A673 (cell line): ENCODE data around the gene SMCO1. TPM values are rescaled to one million over a fixed set of nuclear protein-coding genes. Genes with fewer than 3 reads are reported as not detected.
"Not testable (repeated sequence)": the region's sequence is repeated elsewhere in the genome, so short reads cannot be mapped to it uniquely, and the experiment has no call there.

Experiments used
- BruUV-seq: library from RNA; stranded (reverse); fragments of 400-500 nt; replicated peaks from 2 replicates; lab custom pipeline; 2021; lab: Mats Ljungman, UMichigan
- CTCF ChIA-PET: fragments of 300-600 bp; sonication (Branson Sonifier 250); formaldehyde crosslinking; loops from one replicate; lab custom pipeline; 2022; ENCODE audit warnings: antibody characterized with exemption; lab: Charles Lee
- POLR2A ChIA-PET: fragments of 300-600 bp; sonication (Branson Sonifier 250); formaldehyde crosslinking; loops from one replicate; lab custom pipeline; 2022; ENCODE audit warnings: antibody characterized with exemption; ENCODE audit not compliant: low non-redundant PET; lab: Charles Lee
- DNase-seq: peaks from one replicate; pipeline ENCODE4 v3.0.0-alpha.2; 2015; ENCODE audit warnings: low spot score
- H3K27ac ChIP-seq: fragments of 200-600 bp; sonication (generic); 2 replicates; pipeline ENCODE4 v1.5.1; 2016; ENCODE audit warnings: mixed run types, low read depth, mild to moderate bottlenecking, mixed read lengths, antibody characterized with exemption, low read length; ENCODE audit not compliant: poor library complexity, severe bottlenecking
- H3K27me3 ChIP-seq: fragments of 200-600 bp; sonication (generic); replicated peaks from 2 replicates; pipeline ENCODE4 v1.6.1; 2017; ENCODE audit warnings: mixed run types, low read depth, mild to moderate bottlenecking, mixed read lengths, antibody characterized with exemption, low read length; ENCODE audit not compliant: insufficient read depth, poor library complexity
- H3K36me3 ChIP-seq: fragments of 200-600 bp; sonication (generic); 2 replicates; pipeline ENCODE4 v1.6.1; 2016; ENCODE audit warnings: mixed run types, mild to moderate bottlenecking, mixed read lengths, antibody characterized with exemption, low read length; ENCODE audit not compliant: insufficient read depth, poor library complexity, severe bottlenecking
- H3K4me1 ChIP-seq: fragments of 200-600 bp; sonication (generic); 2 replicates; pipeline ENCODE4 v1.6.1; 2017; ENCODE audit warnings: mixed run types, mild to moderate bottlenecking, mixed read lengths, antibody characterized with exemption, low read length; ENCODE audit not compliant: insufficient read depth, poor library complexity, severe bottlenecking
- H3K4me3 ChIP-seq: fragments of 200-600 bp; sonication (generic); 2 replicates; pipeline ENCODE4 v1.5.1; 2016; ENCODE audit warnings: low read depth, mixed run types, mild to moderate bottlenecking, mixed read lengths, low read length; ENCODE audit not compliant: poor library complexity, severe bottlenecking
- H3K9me3 ChIP-seq: fragments of 200-600 bp; sonication (generic); 2 replicates; pipeline ENCODE4 v1.6.1; 2016; ENCODE audit warnings: mixed run types, low read depth, mild to moderate bottlenecking, mixed read lengths, antibody characterized with exemption, low read length; ENCODE audit not compliant: poor library complexity, severe bottlenecking
- CTCF ChIP-seq: fragments of 300-800, 200-600 bp; sonication (generic); conservative IDR thresholded peaks from 2 replicates; pipeline ENCODE4 v1.5.1; 2017; ENCODE audit warnings: low read depth, mild to moderate bottlenecking, antibody characterized with exemption, low read length, moderate library complexity, mixed read lengths
- EZH2 ChIP-seq: fragments of 200-600 bp; sonication (generic); IDR thresholded peaks from 2 replicates; pipeline ENCODE4 v1.6.1; 2017; ENCODE audit warnings: borderline replicate concordance, low read depth, mild to moderate bottlenecking, mixed read lengths, antibody characterized with exemption, low read length; ENCODE audit not compliant: poor library complexity, severe bottlenecking
- intact Hi-C: fragments of 100-400 bp; cut with micrococcal nuclease; formaldehyde crosslinking; loops from one replicate; pipeline ENCODE4 v1.10.0; 2022; ENCODE audit not compliant: unreplicated experiment
- total RNA-seq: library from RNA; stranded (reverse); gene quantifications from 2 replicates; pipeline ENCODE4 v1.2.3, GENCODE V29; 2021

The SMCO1 gene
- total RNA-seq, 1 experiment from 2014 or later = not detected

DNA sequence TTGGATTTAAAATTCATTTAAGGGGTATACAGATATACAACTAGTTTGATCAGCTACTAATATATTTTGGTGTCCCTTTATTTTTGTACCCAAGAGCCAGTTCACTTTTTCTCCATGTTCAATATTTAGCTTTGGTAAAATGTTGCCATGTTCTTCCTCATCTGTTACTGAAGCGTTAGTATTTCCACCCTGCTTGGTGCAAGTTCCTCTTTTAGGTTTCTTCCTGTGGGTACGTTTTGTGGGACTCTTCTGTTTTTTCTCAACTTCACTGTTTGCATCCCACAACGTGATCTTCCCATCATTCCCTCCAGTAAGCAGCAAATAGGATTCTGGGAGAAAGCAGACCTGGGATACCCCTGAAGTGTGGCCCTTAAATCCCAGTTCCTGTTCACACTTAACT lies 39.1 kb upstream of the SMCO1 start:
- no peak for TF ChIP-seq EZH2
- TF ChIP-seq CTCF = no peak
- Histone ChIP-seq H3K9me3 (no peaks in the 10 kb centered on the region), H3K4me3 (no peak overlapping the region), H3K27me3 (no peaks in the 10 kb centered on the region), H3K27ac (no peak overlapping the region), H3K36me3 (no peaks in the 10 kb centered on the region), H3K4me1 (no peaks in the 10 kb centered on the region)
- DNase-seq = no peak
- CTCF ChIA-PET = interaction anchor here (0.6 kb wide), 1 partner anchor 348 kb away, joined by 3 read pairs; no protein-coding TSS in a partner anchor
- intact Hi-C loops = no loop called here
- BruUV-seq = no TSS peak
- POLR2A ChIA-PET = no interaction called here

DNA sequence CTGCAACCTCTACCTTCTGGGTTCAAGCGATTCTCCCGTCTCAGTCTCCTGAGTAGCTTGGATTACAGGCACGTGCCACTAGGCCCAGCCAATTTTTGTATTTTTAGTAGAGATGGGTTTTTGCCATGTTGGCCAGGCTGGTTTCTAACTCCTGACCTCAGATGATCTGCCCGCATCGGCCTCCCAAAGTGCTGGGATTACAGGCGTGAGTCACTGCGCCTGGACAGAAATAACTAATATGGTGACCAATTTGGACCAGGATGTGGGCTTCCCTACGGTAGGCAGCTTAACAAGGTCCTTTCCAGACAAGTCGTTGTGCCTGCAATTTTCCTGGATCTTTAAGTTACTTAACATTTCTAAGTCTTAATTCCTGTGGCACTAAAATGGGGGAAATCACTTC lies 38.4 kb upstream of the SMCO1 start:
- no peaks in the 10 kb centered on the region for H3K9me3 ChIP-seq
- H3K36me3 ChIP-seq = no peaks in the 10 kb centered on the region
- no peaks in the 10 kb centered on the region for H3K4me1 ChIP-seq
- no TSS peak for BruUV-seq
- CTCF ChIA-PET = interaction anchor here (0.6 kb wide), 1 partner anchor 347 kb away, joined by 3 read pairs; no protein-coding TSS in a partner anchor
- POLR2A ChIA-PET = no interaction called here
- TF ChIP-seq CTCF = no peak
- TF ChIP-seq EZH2 = no peak
- no peak for DNase-seq
- no peak overlapping the region for H3K27ac ChIP-seq
- H3K4me3 ChIP-seq = no peak overlapping the region
- no peaks in the 10 kb centered on the region for H3K27me3 ChIP-seq
- intact Hi-C loops = no loop called here

DNA sequence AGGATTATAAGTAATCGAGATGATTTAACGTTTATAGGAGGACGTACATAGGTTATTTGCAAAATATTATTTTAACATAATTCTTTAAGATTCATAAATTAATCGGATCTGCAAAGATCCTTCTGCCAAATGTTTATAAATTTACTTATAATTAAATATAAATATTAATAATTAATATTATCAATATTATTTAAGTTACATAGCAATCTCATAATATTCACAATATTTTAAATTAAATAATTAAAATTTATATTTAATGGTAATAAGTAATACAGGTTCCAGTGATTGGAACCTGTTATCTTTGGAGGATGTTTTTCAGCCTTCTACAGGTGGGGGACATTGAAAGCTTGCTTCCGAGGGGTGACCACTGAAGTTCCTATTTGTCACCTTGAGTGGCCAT lies 37.1 kb upstream of the SMCO1 start:
- POLR2A ChIA-PET = no interaction called here

GRCh38 chr3:196550172-196550571 lies 35.0 kb upstream of the SMCO1 start:
- DNase-seq, H3K4me1 ChIP-seq, POLR2A ChIA-PET, CTCF ChIA-PET, H3K9me3 ChIP-seq, H3K36me3 ChIP-seq, H3K4me3 ChIP-seq, BruUV-seq, intact Hi-C loops, H3K27me3 ChIP-seq, H3K27ac ChIP-seq: not testable (repeated sequence)

More for the DNA sequence above, 37.1 kb upstream of the SMCO1 start:
- Histone ChIP-seq H3K4me3 (no peak overlapping the region), H3K27me3 (no peaks in the 10 kb centered on the region), H3K9me3 (no peaks in the 10 kb centered on the region), H3K27ac (no peak overlapping the region), H3K36me3 (no peaks in the 10 kb centered on the region), H3K4me1 (no peaks in the 10 kb centered on the region)
- CTCF ChIA-PET = no interaction called here
- no TSS peak for BruUV-seq
- no peak for DNase-seq
- intact Hi-C loops = no loop called here
- no peak for TF ChIP-seq CTCF
- no peak for TF ChIP-seq EZH2

- BruUV-seq, H3K4me3 ChIP-seq, H3K9me3 ChIP-seq, intact Hi-C loops, H3K27me3 ChIP-seq, H3K27ac ChIP-seq, CTCF ChIA-PET, H3K36me3 ChIP-seq, H3K4me1 ChIP-seq, POLR2A ChIA-PET, DNase-seq: not testable (repeated sequence)
Observed at GRCh38 chr3:196549312-196549711, 34.2 kb upstream of the SMCO1 start.
